Right lobe of liver (tissue), 6 donors: ENCODE measurements around the gene ERN1. TPM values are rescaled to one million over a fixed set of nuclear protein-coding genes. Genes with fewer than 3 reads are reported as not detected.

Source experiments
- ATAC-seq, 4 donors: fragments of 200-7000 bp; cut with Tn5 transposase; one replicate each; pipeline ENCODE4 v1.9.1; 2020; ENCODE audit warnings: mild to moderate bottlenecking in 4 of 4, moderate library complexity in 4 of 4
- DNase-seq, 3 donors: peaks; one replicate each; pipeline ENCODE4 v3.0.0-alpha.2; 2020
- H3K27ac ChIP-seq, 3 donors: fragments of 200-600 bp; one replicate each; pipeline ENCODE4 v1.8.0; 2022
- H3K27me3 ChIP-seq, 2 donors: fragments of 200-600 bp; one replicate each; pipeline ENCODE4 v1.8.0; 2022
- H3K36me3 ChIP-seq, 4 donors: fragments of 200-600 bp; sonication (generic) in 1 of 4; one replicate each; pipeline versions ENCODE4 v1.5.1 to v1.8.0; 2017 to 2022; ENCODE audit warnings: control low read depth in 1 of 4
- H3K4me1 ChIP-seq, 4 donors: fragments of 200-600 bp; sonication (generic) in 1 of 4; one replicate each; pipeline versions ENCODE4 v1.5.1 to v1.8.0; 2017 to 2022; ENCODE audit warnings: control low read depth in 1 of 4
- H3K4me3 ChIP-seq, 3 donors: fragments of 200-600 bp; one replicate each; pipeline ENCODE4 v1.8.0; 2022
- H3K9me3 ChIP-seq, 4 donors: fragments of 200-600 bp; sonication (generic) in 1 of 4; one replicate each; pipeline versions ENCODE4 v1.5.1 to v1.8.0; 2017 to 2022; ENCODE audit warnings: control low read depth in 1 of 4
- POLR2A ChIP-seq: fragments of 450-650 bp; IDR thresholded peaks from one replicate; pipeline ENCODE4 v1.6.1; 2017; ENCODE audit warnings: antibody characterized with exemption, mild to moderate bottlenecking
- WGBS: methylation state at CpG from one replicate; pipeline ENCODE4 v1.1.6; 2018; ENCODE audit warnings: low coverage, low lambda C conversion rate; ENCODE audit not compliant: insufficient coverage; ENCODE audit errors: missing lambda C conversion rate; 5-methylcytosine and 5-hydroxymethylcytosine counted together
- intact Hi-C, 2 donors: fragments of 100-400 bp; cut with DNase I; formaldehyde crosslinking; loops; one replicate each; pipeline versions ENCODE4 v1.11.2 to v1.14.1; 2022
- total RNA-seq, 6 experiments: library from RNA; depleted of rRNA in 2 of 6; stranded (reverse); fragments of >200 nt in 2 of 6; fragmentation: NEBNext Ultra II Directional in 3 of 6; extraction: Animal tissue kit (Norgen Biotek cat#: 25700) in 3 of 6; gene quantifications; one replicate each; pipeline versions ENCODE4 v1.1.0 to v1.2.4, GENCODE V29; 2016 to 2023
- TF ChIP-seq, protein P1 (sequence below), 4 donors: fragments of 200-600 bp in 3 of 4; fragments of 450-650 bp in 1 of 4; IDR thresholded peaks; one replicate each; pipeline versions ENCODE4 v1.5.1 to v1.8.0; 2016 to 2022; ENCODE audit warnings: antibody characterized with exemption in 4 of 4, mild to moderate bottlenecking in 2 of 4
- donor health status: DM: no; HTN: yes; CAD: no.
- donor health status: DM: no; HTN: no; CAD: no.
- donor health status: DM: no; HTN: no; CAD: no.
- donor health status: DM: no; HTN: yes; CAD: no.
- donor health status: DM: no; HTN: yes; CAD: no.

Gene ERN1
- total RNA-seq, 6 experiments from 2014 or later: 22.7 to 47.6 (median 28.7) TPM

GRCh38 chr17:64115822-64116534, 14.0 kb downstream of the ERN1 start:
- DNase-seq (peak in 1 of 3 donors; percentile 28), ATAC-seq (peak; percentile 44 to 55 (median 48))
- Histone ChIP-seq H3K4me3 (no peak overlapping the region), H3K27me3 (no peaks in the 10 kb centered on the region), H3K9me3 (no peaks in the 10 kb centered on the region), H3K27ac (peak overlapping the region; percentile 0 to 41 (median 11)), H3K4me1 (peaks cover 0 to 51% (median 16%) of the 10 kb centered on the region in 4 donors), H3K36me3 (no peaks in the 10 kb centered on the region)
- WGBS: 35% methylated on average over 7 of the region's 7 CpGs
- intact Hi-C loops: no loop called here
- TF ChIP-seq, protein P1, sequence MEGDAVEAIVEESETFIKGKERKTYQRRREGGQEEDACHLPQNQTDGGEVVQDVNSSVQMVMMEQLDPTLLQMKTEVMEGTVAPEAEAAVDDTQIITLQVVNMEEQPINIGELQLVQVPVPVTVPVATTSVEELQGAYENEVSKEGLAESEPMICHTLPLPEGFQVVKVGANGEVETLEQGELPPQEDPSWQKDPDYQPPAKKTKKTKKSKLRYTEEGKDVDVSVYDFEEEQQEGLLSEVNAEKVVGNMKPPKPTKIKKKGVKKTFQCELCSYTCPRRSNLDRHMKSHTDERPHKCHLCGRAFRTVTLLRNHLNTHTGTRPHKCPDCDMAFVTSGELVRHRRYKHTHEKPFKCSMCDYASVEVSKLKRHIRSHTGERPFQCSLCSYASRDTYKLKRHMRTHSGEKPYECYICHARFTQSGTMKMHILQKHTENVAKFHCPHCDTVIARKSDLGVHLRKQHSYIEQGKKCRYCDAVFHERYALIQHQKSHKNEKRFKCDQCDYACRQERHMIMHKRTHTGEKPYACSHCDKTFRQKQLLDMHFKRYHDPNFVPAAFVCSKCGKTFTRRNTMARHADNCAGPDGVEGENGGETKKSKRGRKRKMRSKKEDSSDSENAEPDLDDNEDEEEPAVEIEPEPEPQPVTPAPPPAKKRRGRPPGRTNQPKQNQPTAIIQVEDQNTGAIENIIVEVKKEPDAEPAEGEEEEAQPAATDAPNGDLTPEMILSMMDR (IDR thresholded peaks at IDR 0.05): no peak
- no peak for TF ChIP-seq POLR2A

- no peaks in the 10 kb centered on the region for H3K27me3 ChIP-seq
- peak in 3 of 4 donors; percentile 12 to 44 (median 28) for ATAC-seq
- peak in 1 of 3 donors; percentile 27 for DNase-seq
- H3K36me3 ChIP-seq: no peaks in the 10 kb centered on the region
- TF ChIP-seq, protein P1 (IDR thresholded peaks at IDR 0.05): no peak
- WGBS: 61% methylated on average over 7 of the region's 8 CpGs
- peaks cover 0 to 51% (median 15%) of the 10 kb centered on the region in 4 donors for H3K4me1 ChIP-seq
- intact Hi-C loops: no loop called here
- H3K27ac ChIP-seq: peak overlapping the region; percentile 0 to 41 (median 11)
- H3K4me3 ChIP-seq: no peak overlapping the region
- no peaks in the 10 kb centered on the region for H3K9me3 ChIP-seq
Observed at GRCh38 chr17:64115043-64115698, 14.8 kb downstream of the ERN1 start.

DNA sequence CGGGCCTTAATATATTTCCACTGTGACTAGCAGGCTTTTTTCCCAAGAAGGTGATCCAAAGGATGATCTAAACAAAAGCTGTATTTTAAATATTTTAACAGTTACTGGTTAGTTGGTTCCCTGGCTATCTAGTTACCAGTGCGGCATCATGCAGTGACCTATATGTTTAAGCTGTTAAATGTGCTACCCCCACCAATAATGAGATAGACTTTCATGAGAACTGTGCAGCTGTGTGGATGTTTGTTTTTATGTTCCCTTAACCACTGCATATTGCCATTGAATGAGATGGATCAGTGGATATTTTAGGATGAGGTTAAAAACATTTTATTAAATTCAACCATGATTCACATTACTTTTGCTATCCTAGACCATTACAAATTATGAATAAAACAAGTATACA, 16.9 kb downstream of the ERN1 start:
- Histone ChIP-seq H3K4me1 (peaks cover 0 to 59% (median 20%) of the 10 kb centered on the region in 4 donors), H3K27me3 (no peaks in the 10 kb centered on the region), H3K4me3 (no peak overlapping the region), H3K27ac (no peak overlapping the region), H3K9me3 (no peaks in the 10 kb centered on the region), H3K36me3 (no peaks in the 10 kb centered on the region)
- WGBS: 100% methylated on average over 1 of the region's 2 CpGs
- intact Hi-C loops: no loop called here
- TF ChIP-seq, protein P1 (IDR thresholded peaks at IDR 0.05): no peak
- TF ChIP-seq POLR2A: no peak
- no peak for DNase-seq
- no peak for ATAC-seq

DNA sequence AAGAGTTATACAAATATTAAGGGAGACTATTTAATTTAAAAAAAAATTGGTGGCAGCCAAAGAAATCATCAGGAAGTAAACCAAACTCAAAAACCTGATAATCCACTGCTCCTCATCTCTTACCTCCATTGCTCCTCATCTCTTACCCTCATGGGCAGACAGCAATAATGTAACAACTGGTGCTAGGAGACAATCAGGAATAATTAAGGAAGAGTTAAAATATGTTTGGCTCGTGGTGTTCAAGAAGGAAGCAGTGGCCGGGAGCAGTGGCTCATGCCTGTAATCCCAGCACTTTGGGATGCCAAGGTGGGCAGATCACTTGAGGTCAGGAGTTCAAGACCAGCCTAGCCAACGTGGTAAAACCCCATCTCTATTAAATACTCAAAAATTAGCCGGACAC, 18.1 kb downstream of the ERN1 start:
- Histone ChIP-seq H3K36me3 (no peaks in the 10 kb centered on the region), H3K4me3 (no peak overlapping the region), H3K27ac (peak overlapping the region in 1 of 3 donors; percentile 56), H3K9me3 (no peaks in the 10 kb centered on the region), H3K4me1 (peaks cover 0 to 67% (median 26%) of the 10 kb centered on the region in 4 donors), H3K27me3 (no peaks in the 10 kb centered on the region)
- 83% methylated on average over 4 of the region's 4 CpGs for WGBS
- TF ChIP-seq, protein P1 (IDR thresholded peaks at IDR 0.05): no peak
- no peak for TF ChIP-seq POLR2A
- intact Hi-C loops: no loop called here
- DNase-seq: peak in 1 of 3 donors; percentile 20
- ATAC-seq: no peak
